Measurements from ENCODE around the gene MFSD11.
"Not testable (repeated sequence)": the region's sequence is repeated elsewhere in the genome, so short reads cannot be mapped to it uniquely, and the experiment has no call there.

The MFSD11 gene

DNA sequence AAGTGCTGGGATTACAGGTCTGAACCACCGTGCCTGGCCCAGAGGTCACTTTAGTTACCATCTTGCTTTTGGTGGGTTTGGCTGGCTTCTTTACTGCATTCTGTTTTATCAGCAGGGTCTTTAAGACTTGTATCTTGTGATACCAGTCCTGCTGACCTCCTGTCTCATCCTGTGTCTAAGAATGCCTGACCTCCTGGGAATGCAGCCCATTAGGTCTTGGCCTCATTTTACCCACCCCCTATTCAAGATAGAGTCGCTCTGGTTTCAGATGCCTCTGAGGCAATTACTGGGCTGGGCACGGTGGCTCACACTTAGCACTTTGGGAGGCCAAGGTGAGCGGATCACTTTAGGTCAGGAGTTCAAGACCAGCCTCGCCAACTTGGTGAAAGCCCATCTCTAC, 63.8 kb downstream of the MFSD11 start:
- H3K4me3 ChIP-seq (ENCODE audit: low read depth, low read length), result no peak overlapping the region
- DNase-seq (ENCODE audit: low read depth), result no peak
- TF ChIP-seq, protein P1, sequence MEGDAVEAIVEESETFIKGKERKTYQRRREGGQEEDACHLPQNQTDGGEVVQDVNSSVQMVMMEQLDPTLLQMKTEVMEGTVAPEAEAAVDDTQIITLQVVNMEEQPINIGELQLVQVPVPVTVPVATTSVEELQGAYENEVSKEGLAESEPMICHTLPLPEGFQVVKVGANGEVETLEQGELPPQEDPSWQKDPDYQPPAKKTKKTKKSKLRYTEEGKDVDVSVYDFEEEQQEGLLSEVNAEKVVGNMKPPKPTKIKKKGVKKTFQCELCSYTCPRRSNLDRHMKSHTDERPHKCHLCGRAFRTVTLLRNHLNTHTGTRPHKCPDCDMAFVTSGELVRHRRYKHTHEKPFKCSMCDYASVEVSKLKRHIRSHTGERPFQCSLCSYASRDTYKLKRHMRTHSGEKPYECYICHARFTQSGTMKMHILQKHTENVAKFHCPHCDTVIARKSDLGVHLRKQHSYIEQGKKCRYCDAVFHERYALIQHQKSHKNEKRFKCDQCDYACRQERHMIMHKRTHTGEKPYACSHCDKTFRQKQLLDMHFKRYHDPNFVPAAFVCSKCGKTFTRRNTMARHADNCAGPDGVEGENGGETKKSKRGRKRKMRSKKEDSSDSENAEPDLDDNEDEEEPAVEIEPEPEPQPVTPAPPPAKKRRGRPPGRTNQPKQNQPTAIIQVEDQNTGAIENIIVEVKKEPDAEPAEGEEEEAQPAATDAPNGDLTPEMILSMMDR (IDR thresholded peaks at IDR 0.05; ENCODE audit: insufficient read depth, low read depth, low read length, missing control alignments), result no peak

DNA sequence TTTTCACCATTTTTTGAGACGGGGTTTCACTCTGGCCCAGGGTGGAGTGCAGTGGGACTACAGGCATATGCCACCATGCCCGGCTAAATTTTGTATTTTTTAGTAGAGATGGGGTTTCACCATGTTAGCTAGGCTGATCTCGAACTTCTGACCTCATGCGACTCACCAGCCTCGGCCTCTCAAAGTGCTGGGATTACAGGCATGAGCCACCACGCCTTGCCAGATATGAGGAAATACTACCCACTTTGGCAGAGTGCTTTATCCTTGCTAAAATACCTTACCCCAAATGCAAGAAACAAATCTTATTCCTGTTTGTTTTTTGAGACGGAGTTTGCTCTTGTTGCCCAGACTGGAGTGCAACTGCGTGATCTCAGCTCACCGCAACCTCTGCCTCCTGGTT, 67.4 kb downstream of the MFSD11 start:
- TF ChIP-seq, protein P1 (IDR thresholded peaks at IDR 0.05; ENCODE audit: insufficient read depth, low read depth, low read length, missing control alignments), result no peak
- DNase-seq (ENCODE audit: low read depth), result no peak

DNA sequence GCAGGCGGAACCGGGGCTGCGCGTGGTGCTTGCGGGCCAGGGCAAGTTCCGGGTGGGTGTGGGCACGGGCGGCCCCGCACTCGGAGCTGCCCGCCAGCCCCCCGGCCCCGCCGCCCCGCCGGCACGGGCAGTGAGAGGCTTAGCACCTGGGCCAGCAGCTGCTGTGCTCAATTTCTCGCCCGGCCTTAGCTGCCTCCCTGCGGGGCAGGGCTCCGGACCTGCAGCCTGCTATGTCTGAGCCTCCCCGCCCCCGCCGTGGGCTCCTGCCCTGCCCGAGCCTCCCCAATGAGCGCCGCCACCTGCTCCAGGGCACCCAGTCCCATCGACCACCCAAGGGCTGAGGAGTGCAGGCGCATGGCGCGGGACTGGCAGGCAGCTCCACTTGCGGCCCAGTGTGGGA, 68.2 kb downstream of the MFSD11 start:
- H3K4me3 ChIP-seq (ENCODE audit: low read depth, low read length); DNase-seq (ENCODE audit: low read depth): not testable (repeated sequence)

More for the DNA sequence above, 67.4 kb downstream of the MFSD11 start:
- H3K4me3 ChIP-seq (ENCODE audit: low read depth, low read length), result no peak overlapping the region

GRCh38 chr17:76806767-76807166, 68.8 kb downstream of the MFSD11 start:
- not testable (repeated sequence) for DNase-seq (ENCODE audit: low read depth)

GRCh38 chr17:76808326-76808725, 70.4 kb downstream of the MFSD11 start:
- no peak for DNase-seq (ENCODE audit: low read depth)
- TF ChIP-seq, protein P1 (IDR thresholded peaks at IDR 0.05; ENCODE audit: insufficient read depth, low read depth, low read length, missing control alignments), result no peak
- no peak overlapping the region for H3K4me3 ChIP-seq (ENCODE audit: low read depth, low read length)

More at GRCh38 chr17:76806767-76807166, 68.8 kb downstream of the MFSD11 start:
- not testable (repeated sequence) for H3K4me3 ChIP-seq (ENCODE audit: low read depth, low read length)

DNA sequence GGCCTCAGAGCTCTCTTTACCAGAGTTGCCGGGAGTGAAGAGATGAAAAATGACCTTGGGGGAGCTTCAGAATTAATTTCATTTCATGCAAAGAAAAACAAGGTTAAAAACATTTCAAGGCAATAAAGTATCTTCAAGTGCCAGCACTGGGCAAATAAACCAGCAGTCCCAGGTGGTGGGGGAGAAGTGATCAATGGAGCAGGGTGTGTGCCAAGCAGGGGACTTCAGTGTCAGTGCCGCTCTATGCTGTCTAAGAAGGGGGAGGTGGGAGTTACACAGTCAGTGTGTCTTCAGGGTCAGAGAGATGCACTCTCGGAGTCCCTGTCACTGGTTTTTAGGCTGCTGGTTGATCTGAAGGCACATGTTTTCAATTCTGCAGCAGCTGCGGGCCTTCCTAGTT, 73.0 kb downstream of the MFSD11 start:
- no peak overlapping the region for H3K4me3 ChIP-seq (ENCODE audit: low read depth, low read length)
- TF ChIP-seq, protein P1 (IDR thresholded peaks at IDR 0.05; ENCODE audit: insufficient read depth, low read depth, low read length, missing control alignments), result no peak
- DNase-seq (ENCODE audit: low read depth), result no peak

DNA sequence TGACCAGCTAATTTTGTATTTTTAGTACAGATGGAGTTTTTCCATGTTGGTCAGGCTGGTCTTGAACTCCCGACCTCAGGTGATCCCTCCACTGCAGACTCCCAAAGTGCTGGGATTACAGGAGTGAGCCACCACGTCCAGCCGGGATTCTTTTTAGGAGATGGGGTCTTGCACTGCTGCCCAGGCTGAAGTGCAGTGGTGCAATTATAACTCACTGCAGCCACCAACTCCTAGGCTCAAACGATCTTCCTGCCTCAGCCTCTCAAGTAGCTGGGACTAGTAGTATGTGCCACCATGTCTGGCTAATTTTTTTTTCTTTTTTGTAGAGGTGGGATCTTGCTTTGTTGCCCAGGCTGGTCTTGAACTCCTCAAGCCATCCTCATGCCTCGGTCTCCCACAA, 73.9 kb downstream of the MFSD11 start:
- TF ChIP-seq, protein P1 (IDR thresholded peaks at IDR 0.05; ENCODE audit: insufficient read depth, low read depth, low read length, missing control alignments), result no peak
- no peak overlapping the region for H3K4me3 ChIP-seq (ENCODE audit: low read depth, low read length)
- DNase-seq (ENCODE audit: low read depth), result no peak

GRCh38 chr17:76812263-76812662, 74.3 kb downstream of the MFSD11 start:
- H3K4me3 ChIP-seq (ENCODE audit: low read depth, low read length), result no peak overlapping the region
- TF ChIP-seq, protein P1 (IDR thresholded peaks at IDR 0.05; ENCODE audit: insufficient read depth, low read depth, low read length, missing control alignments), result no peak
- DNase-seq (ENCODE audit: low read depth), result no peak

All from GM12865 (cell line).